Stimulated activated CD4-positive, alpha-beta T cell treated with anti-CD3 and anti-CD28 coated beads, TNF-alpha, amount 100 ng/mL, for 48 hours (primary cell): ENCODE data around the gene TMC5.

Source experiments
- DNase-seq, 3 donors: peaks; one replicate each; pipeline ENCODE4 v3.0.0-alpha.2; 2020; ENCODE audit warnings: low read depth in 3 of 3

TMC5 gene

DNA sequence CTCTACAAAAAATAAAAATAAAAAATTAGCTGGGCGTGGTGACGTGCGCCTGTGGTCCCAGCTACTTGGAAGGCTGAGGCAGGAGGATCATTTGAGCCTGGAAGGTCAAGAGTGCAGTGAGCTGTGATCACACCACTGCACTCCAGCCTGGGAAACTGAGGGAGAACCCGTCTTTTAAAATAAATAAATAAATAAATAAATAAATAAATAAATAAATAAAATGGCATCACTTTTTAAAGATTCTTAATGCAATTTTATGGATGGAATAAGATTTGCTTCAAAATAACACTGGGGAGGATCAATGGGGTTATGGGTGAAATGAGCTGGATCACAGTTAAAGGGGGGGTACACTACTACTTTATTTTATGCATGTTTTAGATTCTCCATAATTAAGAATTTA, 89.3 kb downstream of the TMC5 start:
- no peak for DNase-seq

DNA sequence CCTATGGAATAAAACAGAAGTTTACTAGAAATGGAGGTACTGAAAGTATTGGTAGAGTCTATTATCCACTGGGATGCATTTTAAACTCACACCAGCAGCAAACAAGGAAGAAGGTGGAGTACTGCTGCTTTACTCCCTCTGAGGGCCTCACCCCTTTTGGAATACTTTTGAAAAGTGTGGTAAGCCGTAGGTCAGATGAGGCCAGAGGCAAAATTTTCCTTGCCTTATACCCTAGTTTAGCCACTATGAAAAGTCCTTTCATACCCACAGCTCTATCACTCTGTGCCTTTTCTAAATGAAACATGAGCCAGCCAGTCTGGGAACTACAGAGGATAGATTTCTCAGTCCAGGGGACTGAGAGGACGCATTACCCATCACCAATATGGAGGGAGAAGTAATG, 90.2 kb downstream of the TMC5 start:
- DNase-seq: no peak

DNA sequence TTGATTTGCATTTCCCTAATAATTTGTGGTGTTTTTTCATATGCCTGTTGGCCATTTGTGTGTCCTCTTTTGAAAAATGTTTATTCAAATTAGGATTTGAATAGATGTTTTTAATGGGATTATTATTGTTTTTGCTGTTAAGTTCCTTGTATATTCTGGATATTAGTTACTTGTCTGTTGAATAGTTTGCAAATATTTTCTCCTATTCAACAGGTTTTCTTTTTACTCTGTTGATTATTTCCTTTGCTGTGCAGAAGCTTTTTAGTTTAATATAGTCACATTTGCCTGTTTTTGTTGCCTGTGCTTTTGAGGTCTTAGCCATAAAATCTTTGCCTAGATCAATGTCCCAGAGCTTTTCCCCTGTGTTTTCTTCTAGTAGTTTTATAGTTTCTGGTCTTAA, 94.6 kb downstream of the TMC5 start:
- no peak for DNase-seq

DNA sequence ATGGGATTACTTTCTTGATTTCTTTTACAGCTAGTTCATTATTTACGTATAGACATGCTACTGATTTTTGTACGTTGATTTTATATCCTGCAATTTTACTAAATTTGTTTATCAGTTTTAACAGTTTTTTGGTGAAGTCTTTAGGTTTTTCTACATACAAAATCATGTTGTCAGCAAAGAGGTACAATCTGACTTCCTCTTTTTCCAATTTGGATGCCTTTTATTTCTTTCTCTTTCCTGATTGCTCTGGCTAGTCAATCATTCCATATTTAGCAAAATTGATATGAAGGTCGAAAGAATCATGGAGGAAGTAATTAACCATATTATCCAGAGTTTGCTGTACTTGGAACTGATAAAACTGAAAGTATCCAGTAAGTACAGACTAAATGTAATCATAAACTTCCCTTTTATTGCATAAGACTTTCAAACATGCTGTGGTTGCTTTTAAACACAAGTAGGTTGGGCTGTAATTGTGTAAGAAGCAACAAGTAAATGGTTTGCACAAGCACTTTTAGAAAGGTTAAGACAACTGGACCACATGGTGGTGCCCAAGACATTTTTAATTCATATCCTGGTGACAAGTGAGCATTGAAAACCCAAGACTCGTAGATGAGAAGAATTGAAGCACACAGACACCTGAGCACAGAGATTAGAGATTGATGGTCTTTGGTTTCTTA, 95.8 kb downstream of the TMC5 start:
- DNase-seq: no peak

DNA sequence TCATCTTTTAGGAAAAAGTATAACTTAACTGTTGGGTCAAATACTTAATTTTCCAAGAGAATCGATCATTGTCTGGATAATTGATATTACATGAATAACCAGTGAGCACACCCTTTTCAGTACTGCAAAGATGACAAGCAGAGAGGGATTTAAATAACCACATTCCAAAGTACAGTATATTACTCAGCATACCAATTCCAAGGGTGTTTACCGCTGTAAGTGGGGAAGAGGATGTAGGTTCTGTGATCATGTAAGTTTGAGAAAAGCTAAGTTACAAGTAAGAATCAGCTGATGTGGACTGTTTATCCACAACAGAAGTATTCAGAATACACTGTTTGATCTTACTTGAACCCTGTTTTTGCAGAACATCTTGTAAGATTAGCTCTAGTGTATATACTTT, 98.1 kb downstream of the TMC5 start:
- DNase-seq: no peak

DNA sequence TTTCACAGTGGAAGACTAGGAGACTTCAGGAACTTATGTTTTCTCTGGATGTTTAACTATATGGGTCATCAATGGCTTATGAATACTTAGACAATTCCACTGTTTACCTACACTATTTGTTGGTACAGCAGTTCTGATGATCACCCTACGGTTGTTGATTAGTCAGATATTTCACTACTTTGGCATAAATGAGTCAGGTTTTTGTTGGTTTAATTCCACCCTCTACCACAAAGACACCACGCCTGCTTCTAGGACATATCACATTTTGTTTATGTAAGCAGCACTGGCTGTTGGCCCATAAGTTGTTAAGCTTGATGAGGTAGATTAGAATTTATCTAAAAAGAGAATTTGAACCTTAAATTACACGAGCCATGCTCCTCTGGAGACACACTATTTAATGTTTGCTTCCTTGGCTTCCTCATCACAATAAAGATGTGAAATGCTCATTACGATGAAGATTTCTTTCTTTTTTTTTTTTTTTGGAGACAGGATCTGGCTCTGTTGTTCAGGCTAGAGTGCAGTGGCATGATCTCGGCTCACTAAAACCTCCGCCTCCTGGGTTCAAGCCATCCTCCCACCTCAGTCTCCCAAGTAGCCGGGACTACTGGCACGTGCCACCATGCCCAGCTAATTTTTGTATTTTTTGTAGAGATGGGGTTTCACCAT, 99.9 kb downstream of the TMC5 start:
- DNase-seq: no peak

DNA sequence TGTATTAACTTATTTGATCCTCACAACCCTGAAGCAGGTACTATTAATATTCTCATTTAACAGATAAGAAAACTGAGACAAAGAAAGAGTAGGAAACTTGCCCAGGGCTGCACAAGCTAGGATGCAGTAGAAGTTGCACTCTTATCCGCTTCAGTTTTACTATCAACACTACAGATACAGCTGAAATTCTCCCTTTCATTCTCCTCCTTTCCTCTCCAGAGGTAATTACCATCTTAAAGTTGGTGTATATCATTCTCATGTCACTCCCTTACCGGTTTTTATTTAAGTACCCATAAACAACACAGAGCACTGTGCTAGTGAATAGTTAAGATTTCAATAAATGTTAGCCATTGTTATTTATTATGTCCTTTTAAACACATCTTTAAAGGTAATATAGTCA, 100.7 kb downstream of the TMC5 start:
- no peak for DNase-seq

DNA sequence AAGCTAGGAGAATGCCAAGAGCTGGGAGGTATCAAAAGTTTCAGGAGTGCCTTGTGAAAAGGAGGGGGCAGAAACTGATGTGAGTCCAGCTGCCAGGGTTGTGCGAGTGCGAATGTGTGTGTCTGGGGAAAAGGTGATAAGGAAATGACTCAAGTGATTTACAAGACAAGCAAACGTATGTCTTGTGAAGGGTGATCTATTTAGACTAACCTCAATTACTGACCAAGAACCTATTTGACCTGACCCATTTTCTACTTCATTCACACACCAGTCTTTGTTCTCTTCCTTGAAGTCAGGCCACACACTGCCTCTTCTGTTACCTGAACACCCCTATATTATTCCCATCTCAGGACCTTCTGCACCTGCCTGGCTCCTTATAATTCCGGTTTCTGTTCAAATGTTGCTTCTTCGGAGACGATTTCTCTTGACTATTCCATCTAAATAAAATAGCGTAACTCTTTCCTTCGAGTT, 103.2 kb downstream of the TMC5 start:
- DNase-seq: no peak

DNA sequence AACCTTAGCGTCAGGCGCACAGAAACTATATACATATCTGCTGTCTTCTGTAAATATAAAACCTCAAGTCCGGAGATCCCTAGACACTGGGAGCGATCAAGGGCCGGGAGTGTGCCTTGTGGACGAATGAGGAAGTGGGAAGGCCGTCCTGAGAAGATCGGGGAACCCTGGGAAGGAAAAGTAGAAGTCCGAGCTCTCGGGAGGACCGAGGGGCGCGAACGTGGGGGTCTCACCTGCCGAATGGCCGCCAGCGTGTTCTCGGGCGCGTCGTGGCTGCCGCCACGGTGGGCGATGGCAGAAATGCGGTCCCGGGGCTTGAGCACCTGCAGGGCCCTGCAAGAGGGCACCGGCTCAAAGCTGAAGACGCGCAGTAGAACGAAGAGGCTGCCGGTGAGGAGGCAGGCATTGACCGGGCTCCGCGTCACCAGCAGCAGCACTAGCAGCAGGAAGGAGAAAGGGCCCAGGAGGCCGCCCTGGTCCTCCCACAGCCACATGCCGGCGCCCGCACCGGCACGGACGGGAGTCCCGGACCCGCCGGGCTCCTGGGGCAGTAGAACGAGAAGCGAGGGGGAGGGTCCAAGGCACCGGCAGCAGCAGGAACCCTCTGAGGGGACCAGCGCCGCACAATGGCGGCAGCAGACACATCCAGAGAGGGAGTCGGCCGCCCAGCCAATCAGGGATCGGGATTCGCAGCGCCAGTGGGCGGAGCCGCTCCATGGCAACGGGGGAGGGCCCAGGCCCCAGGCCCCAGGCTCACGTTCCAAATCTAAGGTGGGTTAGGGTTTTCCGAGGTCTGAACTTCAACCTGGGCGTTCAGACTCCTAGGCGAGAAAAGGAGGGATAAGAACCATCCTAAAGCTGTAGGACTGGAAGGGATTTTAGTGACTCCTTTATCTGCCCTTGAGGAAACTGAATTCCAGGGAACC, 104.1 kb downstream of the TMC5 start, which contains the start of gene GDE1:
Gene GDE1, minus strand, starts transcription at position 628 of the 926 bp plus-strand sequence. Its CDS starts 134 bp downstream, at position 494.
- peak; percentile 88 to 94 (median 89) for DNase-seq

DNA sequence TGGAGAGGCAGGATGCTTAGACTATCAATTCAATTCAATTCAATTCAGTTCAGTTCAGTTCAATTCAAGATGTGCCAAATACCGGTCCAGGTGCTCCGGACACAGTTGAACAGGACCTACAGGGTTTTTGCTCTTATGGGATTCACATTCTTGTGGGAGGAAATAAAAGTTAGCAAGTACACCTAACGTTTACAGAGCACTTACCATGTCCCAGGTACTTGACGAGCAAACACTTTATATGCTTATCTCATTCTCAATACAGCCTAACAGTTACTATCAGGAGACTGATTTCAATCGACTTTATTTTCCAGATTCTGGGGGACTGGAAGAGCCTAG, 104.7 kb downstream of the TMC5 start:
- no peak for DNase-seq

DNA sequence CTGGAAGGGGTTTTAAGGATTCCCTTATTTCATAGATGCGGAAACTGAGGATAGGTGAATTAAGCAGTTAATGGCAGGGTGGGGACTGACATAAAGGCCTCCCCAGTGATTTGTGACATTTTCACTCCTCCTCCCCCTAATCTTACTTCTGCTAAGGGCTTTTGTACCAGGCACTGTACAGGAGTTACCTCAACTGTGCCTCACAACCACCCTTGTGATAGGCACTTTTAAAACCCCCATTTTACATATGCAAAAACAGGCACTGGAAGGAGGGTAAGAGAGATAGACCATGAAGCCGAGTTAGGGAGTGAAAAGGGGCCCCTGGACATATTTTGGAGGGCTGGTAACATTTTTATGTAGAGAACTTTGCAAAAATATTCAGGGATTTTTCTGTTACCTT, 105.1 kb downstream of the TMC5 start:
- DNase-seq: no peak

DNA sequence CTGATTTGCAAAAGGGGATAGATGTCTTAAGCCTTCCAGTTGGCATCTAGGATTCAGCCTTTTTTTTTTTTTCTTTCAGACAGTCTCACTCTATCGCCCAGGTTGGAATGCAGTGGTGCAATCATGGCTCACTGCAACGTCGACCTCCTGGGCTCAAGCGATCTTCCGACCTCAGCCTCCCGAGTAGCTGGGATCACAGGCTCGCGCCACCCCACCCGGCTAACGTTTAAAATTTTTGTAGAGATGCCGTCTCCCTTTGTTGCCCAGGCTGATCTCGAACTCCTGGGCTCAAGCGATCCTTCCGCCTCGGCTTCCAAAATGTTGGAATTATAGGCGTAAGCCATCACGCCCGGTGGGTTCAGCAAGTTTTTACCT, 105.5 kb downstream of the TMC5 start:
- no peak for DNase-seq

DNA sequence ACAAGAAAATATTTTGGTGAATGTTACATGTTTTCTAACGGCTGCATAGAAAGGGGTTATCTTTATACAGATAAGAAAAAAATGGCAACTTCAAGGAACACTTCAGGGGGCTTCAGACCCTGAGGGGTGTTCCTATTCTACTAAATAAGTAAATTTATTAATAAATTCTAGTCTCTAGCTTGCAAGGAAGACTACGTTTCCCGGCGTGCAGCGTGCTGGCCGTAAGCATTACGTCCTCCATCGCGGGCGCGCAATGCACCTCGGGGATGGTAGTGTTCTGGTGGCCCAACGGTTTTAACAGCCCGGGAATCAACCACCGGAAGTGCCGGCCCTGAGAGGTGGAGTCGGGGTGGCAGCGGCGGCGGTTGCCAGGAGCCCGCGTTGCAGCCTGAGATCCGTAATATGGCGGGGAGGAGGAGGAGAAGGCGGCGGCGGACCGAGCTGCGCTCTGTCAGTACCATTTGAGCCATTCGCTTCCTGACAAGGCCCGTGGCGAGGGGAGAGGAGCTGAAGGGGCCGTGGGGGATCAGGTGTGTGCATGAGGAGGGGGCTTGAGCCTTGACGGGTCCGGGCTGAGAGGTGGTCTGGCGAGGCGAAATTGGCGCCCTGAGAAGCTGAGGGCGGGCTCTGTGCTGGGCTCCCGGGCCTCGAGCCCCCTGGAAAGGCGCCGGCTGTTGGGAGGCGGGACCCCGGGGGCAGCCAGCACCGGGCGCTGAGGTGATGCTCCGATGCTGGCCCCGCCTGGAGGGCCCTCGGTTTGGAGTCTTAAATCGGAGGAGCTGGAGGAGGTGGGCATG, 106.1 kb downstream of the TMC5 start, which contains the start of gene CCP110:
Gene CCP110, plus strand, starts transcription at position 384 of the 797 bp plus-strand sequence. CDS start 3,940 bp downstream, outside the sequence.
- peak; percentile 88 to 93 (median 89) for DNase-seq

DNA sequence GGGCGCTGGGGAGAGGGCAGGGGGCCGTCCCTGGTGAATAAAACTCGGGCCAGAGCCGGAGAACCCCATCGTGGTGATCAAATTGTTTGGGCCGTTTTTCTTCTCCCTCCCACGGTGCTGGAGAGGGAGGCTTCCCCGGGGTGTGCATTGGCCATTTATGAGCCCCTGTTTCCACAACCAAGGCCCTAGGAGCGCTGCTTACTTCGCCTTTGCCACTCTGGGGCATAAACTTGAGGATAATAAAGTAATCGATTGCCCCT, 106.6 kb downstream of the TMC5 start:
- no peak for DNase-seq

DNA sequence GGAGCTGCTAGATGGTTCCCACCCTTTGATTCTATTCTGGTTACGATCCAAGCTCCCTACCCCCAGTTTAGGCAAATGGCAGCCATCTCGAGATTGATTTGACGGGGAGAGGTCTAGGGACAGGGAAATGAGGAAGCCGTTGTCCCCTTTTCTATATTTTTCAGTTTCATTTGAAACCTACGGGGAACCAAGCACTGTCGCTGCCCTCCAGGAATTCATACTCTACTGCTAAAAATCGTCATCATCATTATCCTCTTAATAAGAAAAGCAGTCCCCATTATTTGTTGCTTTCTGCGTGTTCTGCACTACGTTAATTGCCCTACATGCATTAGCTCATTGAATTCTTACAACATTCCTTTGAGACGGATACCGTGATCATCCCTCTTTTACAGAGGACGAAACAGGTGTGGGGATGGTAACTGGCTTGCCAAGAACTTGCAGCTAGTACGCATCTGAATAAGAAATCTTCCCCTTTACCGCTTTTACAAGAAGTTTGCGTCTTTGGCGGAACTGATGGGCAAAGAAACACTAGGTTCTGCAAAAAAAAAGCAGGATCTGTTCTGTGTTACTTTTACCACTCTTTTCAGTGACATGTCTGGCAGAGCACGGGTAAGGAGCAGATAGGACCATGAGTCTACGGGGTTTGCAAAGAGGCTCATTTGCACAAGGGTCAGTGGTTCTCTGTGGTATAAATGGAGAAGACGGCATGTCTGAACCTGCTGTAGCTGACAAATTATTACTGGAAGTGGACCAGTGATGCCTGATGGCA, 107.1 kb downstream of the TMC5 start:
- DNase-seq: no peak

DNA sequence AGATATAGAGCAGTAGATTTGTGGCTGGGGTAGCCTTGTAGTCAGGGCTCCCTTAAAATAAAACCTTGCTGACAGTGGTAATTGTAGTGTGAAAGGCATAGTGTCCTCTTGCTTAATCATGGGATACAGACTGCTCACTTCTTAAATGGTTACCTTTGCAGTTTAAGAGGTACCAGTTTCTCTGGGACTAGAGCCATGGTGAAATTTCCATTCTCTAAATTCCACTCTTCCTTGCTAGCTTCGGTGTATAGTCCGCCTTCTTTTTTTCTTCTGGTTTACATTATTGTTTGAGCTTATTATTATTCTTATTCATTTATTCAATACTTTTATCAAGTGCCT, 107.7 kb downstream of the TMC5 start:
- DNase-seq: no peak

DNA sequence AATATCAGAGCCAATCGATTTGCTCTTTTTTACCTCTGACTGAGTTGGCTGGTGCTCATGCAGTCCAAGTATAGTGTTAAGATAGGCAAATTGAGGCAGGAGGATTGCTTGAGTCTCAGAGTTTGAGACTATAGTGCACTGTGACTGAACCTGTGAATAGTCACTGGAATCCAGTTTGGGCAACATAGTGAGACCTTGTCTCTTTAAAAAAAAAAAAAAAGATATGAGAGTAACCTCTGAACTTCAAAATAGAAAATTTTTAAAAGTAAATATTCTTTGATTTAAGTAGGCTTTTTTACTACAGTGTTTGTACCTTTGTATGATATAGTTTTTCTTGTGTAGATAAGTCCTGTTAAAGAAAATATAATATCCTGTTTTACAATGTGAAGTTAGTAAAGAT, 109.5 kb downstream of the TMC5 start:
- no peak for DNase-seq

DNA sequence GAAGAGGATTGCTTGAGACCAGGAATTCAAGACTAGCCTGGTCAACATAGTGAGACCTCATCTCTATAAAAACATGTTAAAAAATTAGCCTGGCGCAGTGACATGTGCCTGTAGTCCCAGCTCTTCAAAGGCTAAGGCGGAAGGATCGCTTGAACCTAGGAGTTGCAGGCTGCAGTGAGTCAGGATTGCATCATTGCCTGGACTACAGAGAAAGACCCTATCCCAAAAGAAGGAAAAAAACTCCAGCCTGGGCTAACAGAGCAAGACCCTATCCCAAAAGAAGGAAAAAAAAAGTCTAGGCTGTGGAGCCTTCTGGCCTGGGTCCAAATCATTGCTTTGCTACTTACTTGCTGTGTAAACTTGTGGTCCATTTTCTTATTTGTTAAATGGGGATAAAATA, 111.0 kb downstream of the TMC5 start:
- DNase-seq: no peak

DNA sequence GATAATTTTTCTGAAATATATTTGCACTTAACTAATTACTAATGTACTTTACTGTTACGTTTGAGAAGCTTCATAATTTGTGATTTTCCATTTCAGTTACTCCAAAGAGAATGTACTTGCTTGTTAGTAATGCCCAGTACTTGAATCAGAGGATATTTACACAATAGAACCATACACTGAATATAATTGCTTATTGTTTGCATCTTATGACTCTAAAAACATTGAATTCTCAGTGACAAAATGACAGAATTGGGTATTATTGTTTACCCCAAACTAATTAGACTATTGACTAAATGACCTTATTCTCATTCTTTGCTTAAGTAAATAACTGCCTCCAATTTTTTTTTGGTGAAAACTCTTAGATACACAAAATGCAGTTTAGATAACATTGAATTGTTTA, 114.9 kb downstream of the TMC5 start:
- no peak for DNase-seq

DNA sequence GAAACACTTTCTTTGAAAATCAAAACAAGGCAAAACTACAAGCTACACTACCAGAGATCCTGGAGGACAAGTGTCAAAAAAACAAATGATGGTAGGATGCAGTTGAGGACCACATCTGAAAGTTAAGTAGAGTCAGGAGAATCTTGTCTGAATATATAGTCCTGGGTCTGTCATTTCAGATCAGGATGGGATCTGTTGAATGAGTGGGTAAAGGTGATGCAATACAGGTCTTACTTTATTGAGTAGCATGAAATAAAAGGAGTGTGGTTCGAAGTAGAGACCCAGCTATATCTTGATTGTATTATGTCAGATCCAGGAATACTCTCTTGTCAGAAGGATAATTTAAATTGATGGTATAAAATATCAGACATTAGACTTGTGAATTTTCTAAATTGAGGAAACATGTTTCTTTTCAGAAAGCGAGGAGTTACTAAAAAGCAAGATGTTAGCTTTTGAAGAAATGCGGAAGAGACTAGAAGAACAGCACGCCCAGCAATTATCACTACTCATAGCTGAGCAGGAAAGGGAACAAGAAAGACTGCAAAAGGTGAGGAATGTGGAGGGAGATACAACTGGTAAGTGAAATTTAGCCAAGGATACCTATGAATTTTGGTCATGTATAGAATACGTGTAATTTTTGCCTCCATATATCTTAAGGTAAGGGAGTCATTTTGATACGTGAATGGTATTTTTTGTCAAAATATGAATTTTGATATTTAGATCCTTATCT, 122.7 kb downstream of the TMC5 start:
- no peak for DNase-seq
